Measurements from ENCODE around the gene CLCN2. TPM values are rescaled to one million over a fixed set of nuclear protein-coding genes. Genes with fewer than 3 reads are reported as not detected.
A peak's percentile ranks its signal among the peaks of the same experiment; 100 is the strongest.

Gene CLCN2
- 2.8 and 8.7 TPM in 2 replicates for total RNA-seq

GRCh38 chr3:184361532-184361931, at the start of gene CLCN2, which contains the start of gene POLR2H:
Gene CLCN2 (minus strand): TSS chr3:184361605. CDS start chr3:184361479, 126 bp downstream.
Gene POLR2H (plus strand): TSS chr3:184361710. CDS start chr3:184363493, 1,783 bp downstream.

GRCh38 chr3:184379358-184380184, 18.2 kb upstream of the CLCN2 start, which contains the start of gene CHRD:
Gene CHRD (plus strand): TSS chr3:184380054. CDS start chr3:184380319, 265 bp downstream.

DNA sequence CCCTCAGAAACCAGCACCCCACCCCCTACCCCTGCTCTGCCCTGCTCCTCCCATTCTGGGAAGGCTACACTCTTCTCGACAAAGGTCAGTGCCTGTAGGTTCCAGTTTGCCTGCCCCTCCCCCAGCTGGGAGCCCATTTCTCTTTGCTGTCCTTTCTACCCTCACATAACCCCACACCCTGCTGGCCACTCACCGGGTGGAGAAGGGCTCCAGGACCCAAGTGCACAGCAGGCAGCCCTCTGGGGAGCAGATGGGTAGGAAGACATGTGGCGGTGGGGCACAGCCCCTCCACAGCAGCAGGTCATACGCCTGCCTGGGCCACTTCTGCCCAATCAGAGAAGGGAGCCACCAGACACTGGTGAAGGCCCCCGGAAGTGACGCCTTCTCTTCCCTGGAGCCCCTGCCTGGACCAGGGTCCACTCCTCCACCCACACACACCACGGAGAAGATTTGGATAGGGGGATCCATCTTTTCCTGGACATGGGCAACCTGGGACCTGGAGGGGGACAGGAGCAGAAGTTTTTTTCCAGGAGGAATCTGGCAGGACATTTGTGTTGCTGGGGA, 16.6 kb upstream of the CLCN2 start, which contains the start of gene THPO:
Gene THPO (minus strand): TSS at position 326 of the 564 bp plus-strand sequence. CDS start 1,948 bp downstream, outside the sequence.

GRCh38 chr3:184337399-184337714, 24.0 kb downstream of the CLCN2 start, which contains the start of gene FAM131A:
Gene FAM131A (plus strand): TSS chr3:184337600. CDS start chr3:184337631, 31 bp downstream.

DNA sequence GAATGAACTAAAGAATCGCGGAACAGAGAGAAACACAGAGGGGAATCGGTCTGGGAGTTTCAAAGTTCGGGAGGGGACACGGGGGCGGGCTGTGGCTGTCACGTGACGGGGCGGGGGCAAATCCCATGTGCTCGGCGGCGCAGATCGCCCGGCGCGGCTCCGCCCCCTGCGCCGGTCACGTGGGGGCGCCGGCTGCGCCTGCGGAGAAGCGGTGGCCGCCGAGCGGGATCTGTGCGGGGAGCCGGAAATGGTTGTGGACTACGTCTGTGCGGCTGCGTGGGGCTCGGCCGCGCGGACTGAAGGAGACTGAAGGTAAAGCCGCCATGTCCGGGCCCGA, 47.1 kb downstream of the CLCN2 start, which contains the start of gene EIF4G1:
Gene EIF4G1 (plus strand): TSS at position 244 of the 337 bp plus-strand sequence. CDS start 1,191 bp downstream, outside the sequence.

GRCh38 chr3:184298759-184299487, 62.5 kb downstream of the CLCN2 start, which contains the start of gene PSMD2:
Gene PSMD2 (plus strand): TSS chr3:184299241. CDS start chr3:184299267, 26 bp downstream.

Small RNA genes within 50 kb of the gene (small RNA-seq; reads per million reads assigned to genes)
- gene SNORD66 (ENCODE audit: low replicate concordance), result 724 reads per million, percentile 99 among the genes with 10 or more reads in this experiment

Other genes starting within 250 kb of the CLCN2 start
- gene EIF2B5, start 226.2 kb downstream of the CLCN2 start, total RNA-seq, result 26.0 and 39.7 TPM in 2 replicates
- gene DVL3, start 206.2 kb downstream of the CLCN2 start, total RNA-seq, result 58.4 and 68.9 TPM in 2 replicates
- gene AP2M1, start 186.8 kb downstream of the CLCN2 start, total RNA-seq, result 435 and 453 TPM in 2 replicates
- 45.5 and 56.7 TPM in 2 replicates for gene ABCF3, start 175.4 kb downstream of the CLCN2 start, total RNA-seq
- not detected in 2 replicates for gene VWA5B2, start 132.0 kb downstream of the CLCN2 start, total RNA-seq
- gene ALG3, start 112.6 kb downstream of the CLCN2 start, total RNA-seq, result 51.4 and 53.7 TPM in 2 replicates
- gene EEF1AKMT4, start 111.9 kb downstream of the CLCN2 start, total RNA-seq, result 4.2 and 6.3 TPM in 2 replicates
- gene CAMK2N2, start 100.1 kb downstream of the CLCN2 start, total RNA-seq, result 0.14 and 0.22 TPM in 2 replicates
- gene ECE2, start 85.6 kb downstream of the CLCN2 start, total RNA-seq, result not detected in 2 replicates
- gene PSMD2, start 62.4 kb downstream of the CLCN2 start, total RNA-seq, result 330 and 915 TPM in 2 replicates
- gene EIF4G1, start 47.0 kb downstream of the CLCN2 start, total RNA-seq, result 351 and 464 TPM in 2 replicates
- 7.4 and 23.3 TPM in 2 replicates for gene FAM131A, start 24.0 kb downstream of the CLCN2 start, total RNA-seq
- 61.1 and 74.4 TPM in 2 replicates for gene POLR2H, start 105 bp upstream of the CLCN2 start, total RNA-seq
- gene THPO, start 16.6 kb upstream of the CLCN2 start, total RNA-seq, result 0.14 TPM in 1 of 2 replicates, not detected in the other
- gene CHRD, start 18.4 kb upstream of the CLCN2 start, total RNA-seq, result under 0.01 and 0.29 TPM in 2 replicates
- 1.1 and 2.6 TPM in 2 replicates for gene EPHB3, start 200.2 kb upstream of the CLCN2 start, total RNA-seq

All from placental pericyte (primary cell).